B cell (primary cell): ENCODE results near the gene SPCS2. TPM values are rescaled to one million over a fixed set of nuclear protein-coding genes. Genes with fewer than 3 reads are reported as not detected.

Experiments used
- ATAC-seq: fragments of 200-7000 bp; cut with Tn5 transposase; one replicate; pipeline ENCODE4 v1.10.0; 2021; ENCODE audit warnings: low read depth, mild to moderate bottlenecking, moderate number of reproducible peaks, moderate library complexity
- CTCF ChIA-PET: fragments of 350-600 bp; sonication (Branson Sonifier 250); formaldehyde crosslinking; loops from one replicate; lab custom pipeline; 2021; ENCODE audit warnings: antibody characterized with exemption, inconsistent platforms; lab: Charles Lee
- POLR2A ChIA-PET: fragments of 350-600 bp; sonication (Branson Sonifier 250); formaldehyde crosslinking; loops from one replicate; lab custom pipeline; 2021; ENCODE audit warnings: antibody characterized with exemption; lab: Charles Lee
- DNase-seq: peaks from one replicate; pipeline ENCODE4 v3.0.0; 2013
- H2AFZ ChIP-seq: 2 replicates; pipeline ENCODE4 v1.6.1; 2012; ENCODE audit warnings: mild to moderate bottlenecking, low read depth, low read length; ENCODE audit not compliant: insufficient read depth, poor library complexity, severe bottlenecking
- H3K27ac ChIP-seq, 2 donors: 1 replicate in 1 of 2; 2 replicates in 1 of 2; pipeline ENCODE4 v1.5.1; 2012 to 2013; ENCODE audit warnings: low read length in 2 of 2, mild to moderate bottlenecking in 2 of 2, moderate library complexity in 1 of 2
- H3K27me3 ChIP-seq, 4 experiments: fragments of 200-600 bp in 1 of 4; sonication (generic) in 1 of 4; replicated peaks in 1 of 4; 1 replicate in 2 of 4; 2 replicates in 2 of 4; pipeline versions ENCODE4 v1.6.1 to v1.7.0; 2013 to 2016; ENCODE audit warnings: low read length in 3 of 4, mild to moderate bottlenecking in 2 of 4, mixed read lengths in 1 of 4, moderate library complexity in 1 of 4; ENCODE audit not compliant: insufficient read depth in 4 of 4, control insufficient read depth in 3 of 4; ENCODE audit errors: control extremely low read depth in 1 of 4
- H3K36me3 ChIP-seq, 2 experiments: replicated peaks in 1 of 2; 1 replicate in 1 of 2; 2 replicates in 1 of 2; pipeline versions ENCODE4 v1.6.1 to v1.7.1; 2013; ENCODE audit warnings: low read length in 1 of 2; ENCODE audit not compliant: insufficient read depth in 2 of 2, control insufficient read depth in 1 of 2; ENCODE audit errors: control extremely low read depth in 1 of 2, extremely low read depth in 1 of 2
- H3K4me1 ChIP-seq, 2 donors: fragments of 200-600 bp in 1 of 2; sonication (generic) in 1 of 2; 1 replicate in 1 of 2; 2 replicates in 1 of 2; pipeline versions ENCODE4 v1.5.1 to v1.6.1; 2013 to 2017; ENCODE audit warnings: low read length in 2 of 2; ENCODE audit not compliant: control insufficient read depth in 2 of 2, insufficient read depth in 2 of 2
- H3K4me2 ChIP-seq: replicated peaks from 2 replicates; pipeline ENCODE3; 2012; ENCODE audit warnings: mild to moderate bottlenecking, low read depth, low read length; ENCODE audit not compliant: poor library complexity, severe bottlenecking
- H3K4me3 ChIP-seq, 5 experiments: fragments of 200-600 bp in 1 of 5; sonication (generic) in 1 of 5; 1 replicate in 3 of 5; 2 replicates in 2 of 5; pipeline versions ENCODE4 v1.5.1 to v1.7.0; 2011 to 2016; ENCODE audit warnings: low read length in 4 of 5, mild to moderate bottlenecking in 4 of 5, low read depth in 2 of 5, control low read depth in 1 of 5, moderate library complexity in 1 of 5; ENCODE audit not compliant: insufficient read depth in 1 of 5; ENCODE audit errors: control extremely low read depth in 1 of 5, extremely low read depth in 1 of 5
- H3K79me2 ChIP-seq: fragments of 200-600 bp; sonication (generic); one replicate; pipeline ENCODE4 v1.6.0; 2016; ENCODE audit warnings: low read length; ENCODE audit not compliant: control insufficient read depth, insufficient read depth
- H3K9ac ChIP-seq: fragments of 200-600 bp; sonication (generic); 2 replicates; pipeline ENCODE4 v1.6.1; 2017; ENCODE audit warnings: mild to moderate bottlenecking, low read length, moderate library complexity
- H3K9me3 ChIP-seq, 3 donors: one replicate each; pipeline versions ENCODE4 v1.6.1 to v1.7.1; 2013; ENCODE audit warnings: low read length in 2 of 3; ENCODE audit not compliant: control insufficient read depth in 2 of 3, insufficient read depth in 1 of 3; ENCODE audit errors: control extremely low read depth in 1 of 3
- H4K20me1 ChIP-seq: 2 replicates; pipeline ENCODE4 v1.6.0; 2012; ENCODE audit warnings: mild to moderate bottlenecking, low read length; ENCODE audit not compliant: insufficient read depth, control insufficient read depth, poor library complexity, severe bottlenecking
- H3K27ac Mint-ChIP-seq: one replicate; pipeline ENCODE4 v1.8.0; 2021; ENCODE audit warnings: mixed read lengths
- H3K27me3 Mint-ChIP-seq: one replicate; pipeline ENCODE4 v1.8.0; 2021; ENCODE audit warnings: mixed read lengths
- H3K4me1 Mint-ChIP-seq: one replicate; pipeline ENCODE4 v1.8.0; 2021; ENCODE audit warnings: mixed read lengths
- H3K4me3 Mint-ChIP-seq: one replicate; pipeline ENCODE4 v1.8.0; 2021; ENCODE audit warnings: mixed read lengths
- H3K9me3 Mint-ChIP-seq: one replicate; pipeline ENCODE4 v1.8.0; 2022; ENCODE audit warnings: mixed read lengths; ENCODE audit not compliant: insufficient read depth
- CTCF ChIP-seq: fragments of 200-600 bp; IDR thresholded peaks from one replicate; pipeline ENCODE4 v1.8.0; 2022; ENCODE audit warnings: antibody characterized with exemption, mild to moderate bottlenecking
- EZH2 ChIP-seq: IDR thresholded peaks from 2 replicates; pipeline ENCODE4 v1.6.1; 2012; ENCODE audit warnings: borderline replicate concordance, low read depth, mild to moderate bottlenecking, moderate library complexity, low read length; ENCODE audit not compliant: insufficient read depth, poor library complexity, severe bottlenecking
- WGBS: methylation state at CpG from one replicate; pipeline ENCODE4 v1.1.5; 2013; ENCODE audit warnings: missing lambda C conversion rate; ENCODE audit not compliant: insufficient coverage; 5-methylcytosine and 5-hydroxymethylcytosine counted together
- intact Hi-C: fragments of 100-400 bp; cut with micrococcal nuclease; formaldehyde crosslinking; loops from one replicate; pipeline ENCODE4 v1.10.0; 2022
- polyA minus RNA-seq: library from RNA; depleted of rRNA, polyadenylated mRNA; stranded (reverse); fragments of >200 nt; gene quantifications from 2 replicates; pipeline ENCODE4 v1.2.3, GENCODE V29; 2012
- polyA plus RNA-seq: library from polyadenylated mRNA; depleted of rRNA; stranded (reverse); fragments of >200 nt; gene quantifications from 2 replicates; pipeline ENCODE4 v1.2.3, GENCODE V29; 2012
- total RNA-seq, 2 donors: library from RNA; stranded (reverse); fragments of 120-200 nt in 1 of 2; gene quantifications; 1 replicate in 1 of 2; 2 replicates in 1 of 2; pipeline versions ENCODE4 v1.2.3 to v1.2.4, GENCODE V29; 2013 to 2022

The SPCS2 gene
- total RNA-seq (98.5 and 106 TPM in 2 replicates), polyA plus RNA-seq (17.8 and 19.1 TPM in 2 replicates), polyA minus RNA-seq (10.1 and 38.3 TPM in 2 replicates)
- 42.9 TPM for total RNA-seq (2013)

GRCh38 chr11:74948898-74949752 lies at the start of gene SPCS2, which contains the start of gene XRRA1:
Gene SPCS2, plus strand, starts transcription at chr11:74949266. Its CDS starts 20 bp downstream, at chr11:74949286.
Gene XRRA1, minus strand, starts transcription at chr11:74949091. Its CDS starts 8,213 bp downstream, at chr11:74940878.
- peak within 1 kb of the TSS; percentile 71 to 98 (median 84) for H3K4me3 ChIP-seq
- ChIA-PET POLR2A (interaction anchor here (0.6 to 1.4 kb wide), 3 partner anchors 38 to 1169 kb away, joined by 4 to 9 read pairs (median 4); partner anchors contain the start of gene NEU3), CTCF (interaction anchor here (1.4 to 1.7 kb wide), 2 partner anchors 16 to 19 kb away, joined by 4 read pairs; no protein-coding TSS in a partner anchor)
- no peaks in the 10 kb centered on the region for H3K9me3 ChIP-seq
- peak; percentile 96 for ATAC-seq
- Mint-ChIP-seq H3K27me3 (no peaks in the 10 kb centered on the region), H3K9me3 (no peaks in the 10 kb centered on the region), H3K4me1 (peaks cover 62% of the 10 kb centered on the region), H3K4me3 (peak within 1 kb of the TSS; percentile 94), H3K27ac (peak within 1 kb of the TSS; percentile 96)
- H3K36me3 ChIP-seq = peaks cover 3 to 9% of the 10 kb centered on the region in 2 experiments
- no peak for TF ChIP-seq EZH2
- peak within 1 kb of the TSS; percentile 84 for H2AFZ ChIP-seq
- peak within 1 kb of the TSS; percentile 82 for H3K4me2 ChIP-seq
- peak; percentile 98 for DNase-seq
- peaks cover 83% of the 10 kb centered on the region for H3K79me2 ChIP-seq
- no peaks in the 10 kb centered on the region for H3K27me3 ChIP-seq
- H3K27ac ChIP-seq = peak within 1 kb of the TSS; percentile 85 to 95
- peak within 1 kb of the TSS; percentile 95 for H3K9ac ChIP-seq
- H4K20me1 ChIP-seq = no peaks in the 10 kb centered on the region
- intact Hi-C loops = loop anchor here (1.0 to 5.0 kb wide), 3 partner anchors 39 to 457 kb away; partner anchors contain the start of genes LIPT2, NEU3 and RNF169
- H3K4me1 ChIP-seq = peaks cover 43 to 50% of the 10 kb centered on the region in 2 donors
- under 1% methylated on average over 61 of the region's 67 CpGs for WGBS

GRCh38 chr11:74902342-74902741 lies 46.7 kb upstream of the SPCS2 start:
- no peak overlapping the region for H3K27ac Mint-ChIP-seq
- CTCF ChIA-PET = no interaction called here
- no peak for ATAC-seq
- TF ChIP-seq EZH2 = no peak
- no peak for TF ChIP-seq CTCF
- H3K4me2 ChIP-seq = no peak overlapping the region
- no peaks in the 10 kb centered on the region for H3K4me1 ChIP-seq
- H2AFZ ChIP-seq = no peak overlapping the region
- no peak overlapping the region for H3K4me3 ChIP-seq
- peaks cover 3% of the 10 kb centered on the region for H3K4me1 Mint-ChIP-seq
- H3K27ac ChIP-seq = no peak overlapping the region
- no CpG with 5 or more reads among the region's 4 CpGs for WGBS
- H3K9ac ChIP-seq = no peak overlapping the region
- H3K4me3 Mint-ChIP-seq = no peak overlapping the region
- no peaks in the 10 kb centered on the region for H3K27me3 ChIP-seq
- intact Hi-C loops = no loop called here
- H4K20me1 ChIP-seq = no peaks in the 10 kb centered on the region
- POLR2A ChIA-PET = no interaction called here
- no peak for DNase-seq
- H3K79me2 ChIP-seq = no peaks in the 10 kb centered on the region
- peaks cover 0 to 5% of the 10 kb centered on the region in 2 experiments for H3K36me3 ChIP-seq
- H3K9me3 ChIP-seq = peaks cover 8 to 16% (median 9%) of the 10 kb centered on the region in 3 donors
- peaks cover 14% of the 10 kb centered on the region for H3K9me3 Mint-ChIP-seq
- no peaks in the 10 kb centered on the region for H3K27me3 Mint-ChIP-seq
